ENCODE data around the gene KRIT1.

- TF ChIP-seq CTCF (IDR thresholded peaks at IDR 0.05 in 4 of 5, conservative IDR thresholded peaks at IDR 0.05 in 1 of 5) (no peak), POLR2A (IDR thresholded peaks at IDR 0.05) (no peak)
Observed at GRCh38 chr7:92230547-92230946, 15.2 kb downstream of the KRIT1 start.
